Cerebellar nuclear complex (tissue), 1 donor: Measurements from ENCODE around the gene ASAP2.

Experiments used
- DNase-seq, 2 experiments: peaks; one replicate each; lab custom pipeline; 2025; lab: John Stamatoyannopoulos, UW

ASAP2 gene

DNA sequence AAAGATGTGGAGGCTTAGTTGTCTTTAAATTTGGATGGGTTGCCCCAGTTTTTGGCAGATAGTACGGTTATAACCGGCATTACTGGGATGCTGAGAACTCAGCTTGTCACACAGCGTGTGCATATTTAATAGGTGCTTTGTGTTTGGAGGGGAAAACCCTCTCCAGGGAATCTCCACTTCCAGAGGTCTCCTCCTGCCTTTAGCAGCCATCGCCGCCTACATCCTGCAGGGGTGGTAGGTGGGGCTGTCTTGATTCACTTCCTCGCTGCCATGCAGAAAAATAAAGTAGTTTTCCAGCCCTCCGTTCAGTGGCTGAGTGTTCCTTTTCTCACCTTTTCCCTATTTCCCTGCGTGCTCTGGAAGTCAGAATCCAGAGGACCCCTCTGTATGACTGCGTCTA lies 140.3 kb downstream of the ASAP2 start:
- no peak for DNase-seq

DNA sequence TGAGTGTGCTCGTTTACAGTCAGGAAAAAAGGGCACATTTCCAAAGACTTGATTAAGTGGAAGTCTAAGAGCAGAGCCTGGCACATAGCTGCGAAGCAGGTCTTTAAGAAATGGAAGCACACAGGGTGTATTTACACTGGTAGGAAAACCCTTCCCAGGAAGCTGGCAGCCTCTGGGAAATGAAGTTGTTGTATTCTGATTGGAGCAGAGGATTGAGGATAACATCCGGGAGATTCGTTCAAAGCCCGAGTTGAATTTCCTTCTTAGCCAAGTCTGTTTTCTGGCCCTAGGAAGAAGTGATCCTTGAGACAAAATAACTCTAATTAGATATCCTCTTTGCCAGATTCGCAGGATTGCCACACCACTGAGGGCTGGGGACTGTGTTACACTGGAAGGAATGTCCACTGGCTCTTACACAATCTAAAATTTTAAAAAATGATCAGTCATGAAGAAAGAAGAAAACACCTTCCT lies 140.8 kb downstream of the ASAP2 start:
- DNase-seq = no peak

GRCh38 chr2:9354318-9354717 lies 147.7 kb downstream of the ASAP2 start:
- no peak for DNase-seq

DNA sequence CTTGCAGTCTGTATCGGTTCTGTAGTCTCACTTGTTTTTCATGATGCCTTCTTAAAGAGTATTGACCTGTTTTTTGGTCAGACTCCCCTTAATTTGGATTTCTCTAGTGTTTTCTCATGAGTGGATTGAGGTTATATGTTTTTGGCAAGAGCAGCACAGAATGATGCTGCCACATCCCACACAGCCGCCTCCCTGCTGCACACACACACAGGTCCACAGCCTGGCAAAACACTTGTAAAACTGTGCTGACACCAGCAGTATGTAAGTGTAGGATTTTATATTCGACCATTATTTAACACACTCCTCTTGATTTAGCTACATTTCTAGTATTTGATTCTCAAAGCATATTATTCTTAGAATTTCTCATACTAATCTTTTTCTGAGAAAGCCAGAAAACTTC lies 148.7 kb downstream of the ASAP2 start:
- DNase-seq = no peak

DNA sequence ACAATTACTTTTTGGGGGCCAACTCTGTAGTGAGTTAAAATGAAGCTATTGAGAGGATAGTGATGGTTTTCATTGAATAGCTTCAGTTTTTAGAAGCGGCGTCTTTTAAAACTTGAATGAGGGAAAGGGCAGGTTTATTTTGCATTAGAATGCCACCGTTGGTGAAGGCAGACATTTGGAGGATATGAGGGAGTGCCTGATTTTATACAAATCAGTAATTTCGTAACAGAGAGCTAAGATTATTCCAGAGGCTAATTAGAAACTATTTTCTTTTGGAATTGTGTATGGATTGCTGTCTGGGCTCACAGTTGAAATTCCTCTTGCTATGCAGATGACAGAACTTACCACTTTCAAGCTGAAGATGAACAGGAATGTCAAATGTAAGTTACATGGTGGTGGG lies 149.1 kb downstream of the ASAP2 start:
- no peak for DNase-seq

- DNase-seq = no peak
These were observed 149.6 kb downstream of the ASAP2 start for GRCh38 chr2:9356261-9356660.

- no peak for DNase-seq
These were observed 152.2 kb downstream of the ASAP2 start for GRCh38 chr2:9358846-9359245.

GRCh38 chr2:9359463-9359862 lies 152.9 kb downstream of the ASAP2 start:
- no peak for DNase-seq

- DNase-seq = no peak
These were observed 153.5 kb downstream of the ASAP2 start for GRCh38 chr2:9360110-9360509.

- DNase-seq = no peak
These were observed 154.1 kb downstream of the ASAP2 start for GRCh38 chr2:9360701-9361100.

- no peak for DNase-seq
These were observed 157.8 kb downstream of the ASAP2 start for GRCh38 chr2:9364373-9364772.

DNA sequence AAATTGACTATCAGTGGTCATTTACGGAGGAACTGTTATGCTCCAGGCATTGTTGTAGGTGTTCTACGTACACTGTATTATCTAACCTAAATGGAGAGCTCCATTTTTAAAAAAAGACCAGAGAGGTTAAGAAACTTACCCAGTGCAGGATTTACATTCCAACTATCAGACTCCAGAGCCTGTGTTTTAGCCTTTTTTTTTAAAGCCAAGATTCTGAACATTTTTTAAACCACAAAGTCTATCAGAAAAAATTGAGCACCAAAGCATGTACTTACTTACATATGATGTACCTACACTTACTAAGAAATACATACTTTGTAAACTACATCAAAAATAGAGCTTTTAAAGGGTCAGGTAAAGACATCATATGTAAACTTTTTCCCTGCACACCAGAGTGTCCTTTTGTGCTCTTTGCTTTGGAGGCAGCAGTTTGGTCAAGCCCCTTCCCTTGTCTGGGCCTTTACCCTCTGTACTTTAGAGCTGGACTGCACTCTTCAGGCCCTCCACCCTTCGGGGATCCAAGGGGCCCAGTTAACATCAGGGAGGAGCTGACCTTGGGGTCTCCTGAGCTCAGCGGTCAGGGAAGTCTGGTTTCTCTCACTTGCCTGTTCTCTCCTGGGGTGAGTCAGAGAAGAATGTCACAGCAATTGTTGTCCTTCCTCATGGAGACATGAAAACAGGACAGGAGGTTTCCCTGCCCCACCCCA lies 158.3 kb downstream of the ASAP2 start:
- DNase-seq = no peak

GRCh38 chr2:9365498-9366019 lies 158.9 kb downstream of the ASAP2 start:
- no peak for DNase-seq

DNA sequence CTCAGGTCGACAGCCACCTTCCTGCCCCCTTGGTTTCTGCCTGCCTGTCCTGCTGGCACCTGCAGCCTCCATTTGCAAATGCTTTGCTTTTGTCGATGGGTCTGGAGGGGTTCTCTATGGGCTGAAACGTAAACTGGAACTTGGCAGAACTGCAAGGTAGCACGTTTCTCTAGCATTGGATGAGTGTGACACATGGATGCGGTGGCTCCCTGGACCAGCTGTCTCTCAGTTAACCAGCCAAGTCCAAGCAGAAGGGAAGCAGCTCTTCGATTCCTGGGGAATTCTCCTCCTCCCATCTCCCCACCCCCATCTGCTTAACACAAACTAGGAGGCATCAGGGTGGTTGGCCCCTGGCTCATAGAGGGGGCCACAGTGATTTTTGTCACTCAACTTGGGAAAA lies 159.4 kb downstream of the ASAP2 start:
- DNase-seq = peak; percentile 29 to 72

DNA sequence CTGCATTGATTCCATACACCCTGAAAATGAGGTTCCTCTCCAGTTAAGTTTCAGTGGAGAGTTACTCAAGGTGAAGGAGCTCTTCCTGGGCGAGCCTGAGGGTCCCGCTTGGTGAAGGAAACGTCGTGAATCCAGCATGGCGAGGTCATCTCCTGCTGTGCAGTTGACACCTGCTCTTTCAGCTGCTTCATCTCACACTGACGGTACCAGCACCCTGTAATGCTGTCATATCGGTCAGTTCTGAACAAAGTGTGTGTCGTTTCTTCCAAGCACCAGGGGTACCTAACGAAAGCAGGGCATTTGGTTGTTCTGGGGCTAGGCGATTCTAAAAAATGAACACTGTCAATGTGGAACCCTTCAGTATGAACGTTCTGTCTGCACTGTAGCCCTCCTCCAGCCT lies 164.1 kb downstream of the ASAP2 start:
- no peak for DNase-seq

DNA sequence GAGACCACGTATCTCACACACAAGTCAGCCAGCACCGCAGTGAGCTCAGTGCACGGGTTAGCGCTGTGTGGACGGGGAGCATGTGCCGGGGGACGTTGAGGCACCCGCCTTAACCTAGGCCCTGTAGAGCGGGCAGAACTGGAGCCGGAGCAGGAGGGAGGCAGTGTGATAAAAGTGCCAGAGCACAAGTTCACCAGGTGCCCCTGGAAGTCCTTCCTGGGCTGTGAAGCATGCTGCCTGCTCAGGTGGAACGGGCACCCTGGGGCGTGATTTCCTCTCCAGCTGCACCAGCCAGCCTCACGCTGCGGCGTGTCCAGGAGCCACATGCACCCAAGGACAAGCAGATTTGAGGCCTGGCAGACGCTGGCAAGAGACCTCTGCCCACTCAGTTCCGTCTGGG lies 166.4 kb downstream of the ASAP2 start:
- no peak for DNase-seq

GRCh38 chr2:9373476-9373875 lies 166.9 kb downstream of the ASAP2 start:
- DNase-seq = no peak

- no peak for DNase-seq
These were observed 167.6 kb downstream of the ASAP2 start for GRCh38 chr2:9374071-9374730.

DNA sequence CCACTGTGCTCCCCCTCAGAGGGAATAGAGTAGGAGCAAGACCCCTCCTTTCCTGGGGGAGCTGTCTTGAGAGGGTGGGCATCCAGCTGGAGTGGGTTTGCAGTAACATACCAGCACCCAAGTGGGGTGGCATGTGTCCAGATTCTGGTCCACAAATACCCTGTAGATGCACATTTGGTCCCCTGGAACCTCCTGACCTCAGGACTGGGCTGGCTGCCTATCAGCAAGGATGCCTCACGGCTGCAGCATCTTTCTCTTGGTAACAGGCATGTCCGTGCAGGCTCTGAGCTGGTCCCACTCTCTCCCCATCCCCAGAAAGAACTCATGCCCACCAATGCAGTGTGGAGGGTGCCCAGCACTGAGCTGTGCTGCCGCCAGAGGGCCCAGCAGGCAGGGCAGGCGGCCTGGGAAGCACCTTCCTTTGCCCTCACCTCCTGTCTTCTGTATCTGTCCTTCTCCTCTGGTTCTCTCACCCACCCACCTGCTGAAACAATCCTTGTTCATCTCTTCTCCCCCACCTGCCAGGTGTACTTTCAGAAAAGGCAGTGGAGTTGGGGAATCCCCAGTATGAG lies 169.3 kb downstream of the ASAP2 start:
- DNase-seq = no peak

DNA sequence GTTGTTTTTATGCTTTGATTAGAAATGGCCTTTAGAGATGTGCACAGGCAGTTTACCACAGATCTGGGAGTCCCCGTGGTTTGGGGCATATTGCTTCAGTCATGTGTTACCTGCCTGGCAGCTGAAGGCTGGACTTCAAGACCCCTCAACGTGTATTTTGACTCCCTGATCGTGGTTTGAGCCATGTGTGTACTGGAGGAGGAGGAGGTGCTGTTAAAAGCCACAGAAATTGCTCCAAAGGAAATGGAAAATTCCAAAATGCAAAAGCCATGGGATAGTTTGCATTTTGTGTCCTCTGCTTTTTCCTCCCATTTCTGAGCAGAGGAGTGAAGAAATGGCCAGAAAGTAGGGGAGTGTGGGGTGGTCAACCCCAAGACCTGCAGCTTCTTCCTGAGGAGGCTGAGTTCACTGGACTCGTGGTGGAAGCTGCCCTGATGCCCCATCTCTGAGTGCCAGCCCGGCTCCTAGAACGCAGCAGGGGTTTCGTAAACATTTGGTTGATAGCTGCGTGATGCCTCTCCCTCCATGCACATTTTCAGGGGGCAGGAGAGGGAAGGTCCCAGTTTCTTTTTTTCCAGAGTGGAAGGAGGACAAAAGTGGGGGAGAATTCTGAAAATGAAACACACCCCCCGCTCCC lies 171.0 kb downstream of the ASAP2 start:
- no peak for DNase-seq

DNA sequence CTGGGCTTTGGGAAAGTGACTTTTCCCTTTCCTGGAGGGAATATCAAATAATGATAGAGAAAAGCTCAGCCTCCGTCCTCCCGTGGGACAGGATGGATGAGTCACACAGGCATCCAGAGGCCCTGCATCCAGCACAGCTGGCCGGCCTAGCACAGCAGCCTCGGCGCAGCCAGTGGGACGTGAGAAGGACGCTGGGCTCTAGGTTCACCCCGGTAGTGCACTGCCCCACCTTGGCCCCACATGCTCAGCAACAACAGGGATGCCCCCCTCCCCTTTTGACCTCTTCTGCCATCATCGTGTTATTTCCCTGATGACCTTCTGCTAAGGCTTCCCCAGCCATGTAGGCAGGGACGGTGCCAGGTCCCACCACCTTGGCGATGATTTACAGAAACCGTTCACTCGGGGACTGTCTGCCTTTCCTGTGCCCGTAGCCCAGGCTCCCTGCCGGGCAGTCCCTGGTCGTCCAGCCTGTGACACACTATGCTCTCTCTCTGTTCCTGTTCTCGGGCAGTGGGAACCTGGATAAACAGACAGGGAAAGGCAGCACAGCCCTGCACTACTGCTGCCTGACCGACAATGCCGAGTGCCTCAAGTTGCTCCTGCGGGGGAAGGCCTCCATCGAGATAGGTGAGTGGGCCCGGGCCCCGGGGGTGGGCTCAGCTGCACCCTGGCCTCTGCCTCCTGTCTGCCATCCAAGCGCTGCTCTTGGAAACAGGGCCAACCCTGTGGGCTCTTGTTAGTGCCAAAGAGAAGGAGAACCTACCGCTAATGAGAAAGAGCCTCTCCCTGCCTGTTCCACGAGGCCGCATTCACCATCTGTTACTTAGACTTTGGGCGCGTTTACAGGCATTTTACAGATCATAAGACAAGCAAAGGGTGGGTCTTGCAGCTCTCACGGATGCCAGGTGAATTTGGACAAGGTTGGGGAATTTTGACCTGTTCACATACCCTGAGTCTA lies 172.1 kb downstream of the ASAP2 start:
- peak; percentile 61 to 76 for DNase-seq

GRCh38 chr2:9379391-9379755 lies 172.8 kb downstream of the ASAP2 start:
- no peak for DNase-seq
